HG02973 (cell line): Measurements from ENCODE around the gene DIPK1B.

Source experiments
- ATAC-seq: cut with Tn5 transposase; IDR thresholded peaks from one replicate; pipeline ENCODE4 v1.9.1; 2021; ENCODE audit warnings: moderate library complexity; ENCODE audit not compliant: unreplicated experiment

The DIPK1B gene

GRCh38 chr9:136673088-136673974 lies 39.0 kb upstream of the DIPK1B start:
- no peak for ATAC-seq

- ATAC-seq: no peak
These were observed 38.2 kb upstream of the DIPK1B start for GRCh38 chr9:136673975-136674785.

GRCh38 chr9:136674786-136675349 lies 37.5 kb upstream of the DIPK1B start:
- ATAC-seq: no peak

- ATAC-seq: no peak
These were observed 36.7 kb upstream of the DIPK1B start for GRCh38 chr9:136675477-136676296.

- ATAC-seq: no peak
These were observed 36.0 kb upstream of the DIPK1B start for GRCh38 chr9:136676297-136676794.

- no peak for ATAC-seq
These were observed 35.3 kb upstream of the DIPK1B start for GRCh38 chr9:136676920-136677686.

GRCh38 chr9:136678034-136678433 lies 34.3 kb upstream of the DIPK1B start:
- no peak for ATAC-seq

GRCh38 chr9:136678624-136679023 lies 33.7 kb upstream of the DIPK1B start:
- no peak for ATAC-seq

GRCh38 chr9:136679431-136679941 lies 32.9 kb upstream of the DIPK1B start:
- ATAC-seq: no peak

- ATAC-seq: no peak
These were observed 31.3 kb upstream of the DIPK1B start for GRCh38 chr9:136681029-136681428.

GRCh38 chr9:136681945-136682699 lies 30.2 kb upstream of the DIPK1B start:
- no peak for ATAC-seq

GRCh38 chr9:136682710-136683109 lies 29.7 kb upstream of the DIPK1B start:
- no peak for ATAC-seq

- no peak for ATAC-seq
These were observed 29.1 kb upstream of the DIPK1B start for GRCh38 chr9:136683173-136683745.

GRCh38 chr9:136683755-136684154 lies 28.6 kb upstream of the DIPK1B start:
- ATAC-seq: no peak

GRCh38 chr9:136684339-136684738 lies 28.0 kb upstream of the DIPK1B start:
- ATAC-seq: no peak

GRCh38 chr9:136684799-136685198 lies 27.6 kb upstream of the DIPK1B start:
- no peak for ATAC-seq

- ATAC-seq: no peak
These were observed 27.2 kb upstream of the DIPK1B start for GRCh38 chr9:136685216-136685615.

- ATAC-seq: no peak
These were observed 26.4 kb upstream of the DIPK1B start for GRCh38 chr9:136685790-136686533.
